Measurements from ENCODE around the gene PDILT.

The PDILT gene

DNA sequence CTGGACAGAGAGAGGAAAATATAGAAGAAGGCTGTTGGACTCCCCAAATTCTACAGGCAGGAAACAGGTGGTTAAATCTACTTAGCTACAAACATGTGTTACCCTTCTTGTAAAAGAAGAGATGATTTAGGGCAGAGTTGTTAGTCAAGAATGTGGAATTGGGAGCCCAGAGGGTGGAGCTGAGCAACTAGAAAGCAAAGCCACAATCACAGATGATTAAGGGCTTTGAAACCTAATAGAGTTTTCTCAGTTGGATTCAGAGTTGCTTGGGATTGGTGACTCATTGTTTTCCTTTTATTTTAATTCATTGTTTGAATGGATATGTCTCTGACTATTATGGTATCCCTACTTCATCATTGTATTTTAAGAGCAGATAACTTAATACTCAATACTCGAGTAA, 11.0 kb upstream of the PDILT start:
- Histone ChIP-seq H3K27ac (ENCODE audit: low read depth, low read length) (no peak overlapping the region), H2AFZ (ENCODE audit: low read depth, low read length, severe bottlenecking) (no peak overlapping the region), H4K20me1 (ENCODE audit: low read depth, low read length) (no peaks in the 10 kb centered on the region), H3K9me3 (ENCODE audit: insufficient read depth, low read length) (no peaks in the 10 kb centered on the region), H3K79me2 (ENCODE audit: insufficient read depth, low read length) (no peaks in the 10 kb centered on the region), H3K36me3 (ENCODE audit: low read length) (no peaks in the 10 kb centered on the region), H3K9me2 (replicated peaks; ENCODE audit: insufficient read depth, low read length) (no peaks in the 10 kb centered on the region), H3K4me3 (ENCODE audit: insufficient read depth, low read length, poor library complexity, severe bottlenecking) (no peak overlapping the region), H3K4me2 (ENCODE audit: low read depth, low read length, poor library complexity, severe bottlenecking) (no peak overlapping the region), H3K27me3 (ENCODE audit: low read length) (no peaks in the 10 kb centered on the region), H3K9ac (ENCODE audit: low read length) (no peak overlapping the region), H3F3A (ENCODE audit: insufficient read depth) (no peaks in the 10 kb centered on the region)
- TF ChIP-seq EZH2phosphoT487 (conservative IDR thresholded peaks at IDR 0.05; ENCODE audit: low read length): no peak
- TF ChIP-seq, protein P1, sequence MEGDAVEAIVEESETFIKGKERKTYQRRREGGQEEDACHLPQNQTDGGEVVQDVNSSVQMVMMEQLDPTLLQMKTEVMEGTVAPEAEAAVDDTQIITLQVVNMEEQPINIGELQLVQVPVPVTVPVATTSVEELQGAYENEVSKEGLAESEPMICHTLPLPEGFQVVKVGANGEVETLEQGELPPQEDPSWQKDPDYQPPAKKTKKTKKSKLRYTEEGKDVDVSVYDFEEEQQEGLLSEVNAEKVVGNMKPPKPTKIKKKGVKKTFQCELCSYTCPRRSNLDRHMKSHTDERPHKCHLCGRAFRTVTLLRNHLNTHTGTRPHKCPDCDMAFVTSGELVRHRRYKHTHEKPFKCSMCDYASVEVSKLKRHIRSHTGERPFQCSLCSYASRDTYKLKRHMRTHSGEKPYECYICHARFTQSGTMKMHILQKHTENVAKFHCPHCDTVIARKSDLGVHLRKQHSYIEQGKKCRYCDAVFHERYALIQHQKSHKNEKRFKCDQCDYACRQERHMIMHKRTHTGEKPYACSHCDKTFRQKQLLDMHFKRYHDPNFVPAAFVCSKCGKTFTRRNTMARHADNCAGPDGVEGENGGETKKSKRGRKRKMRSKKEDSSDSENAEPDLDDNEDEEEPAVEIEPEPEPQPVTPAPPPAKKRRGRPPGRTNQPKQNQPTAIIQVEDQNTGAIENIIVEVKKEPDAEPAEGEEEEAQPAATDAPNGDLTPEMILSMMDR (IDR thresholded peaks at IDR 0.05; ENCODE audit: insufficient read depth, low read length, poor library complexity, severe bottlenecking): no peak

- no peak overlapping the region for H2AFZ ChIP-seq (ENCODE audit: low read depth, low read length, severe bottlenecking)
- no peak for TF ChIP-seq EZH2phosphoT487 (conservative IDR thresholded peaks at IDR 0.05; ENCODE audit: low read length)
- TF ChIP-seq, protein P1 (IDR thresholded peaks at IDR 0.05; ENCODE audit: insufficient read depth, low read length, poor library complexity, severe bottlenecking): no peak
- H3K9ac ChIP-seq (ENCODE audit: low read length): no peak overlapping the region
- no peak overlapping the region for H3K4me3 ChIP-seq (ENCODE audit: insufficient read depth, low read length, poor library complexity, severe bottlenecking)
- no peaks in the 10 kb centered on the region for H3K36me3 ChIP-seq (ENCODE audit: low read length)
- no peaks in the 10 kb centered on the region for H3K9me2 ChIP-seq (replicated peaks; ENCODE audit: insufficient read depth, low read length)
- no peak overlapping the region for H3K4me2 ChIP-seq (ENCODE audit: low read depth, low read length, poor library complexity, severe bottlenecking)
- no peaks in the 10 kb centered on the region for H3K79me2 ChIP-seq (ENCODE audit: insufficient read depth, low read length)
- H3K9me3 ChIP-seq (ENCODE audit: insufficient read depth, low read length): no peaks in the 10 kb centered on the region
- H3F3A ChIP-seq (ENCODE audit: insufficient read depth): no peaks in the 10 kb centered on the region
- H3K27ac ChIP-seq (ENCODE audit: low read depth, low read length): no peak overlapping the region
- no peaks in the 10 kb centered on the region for H3K27me3 ChIP-seq (ENCODE audit: low read length)
- H4K20me1 ChIP-seq (ENCODE audit: low read depth, low read length): no peaks in the 10 kb centered on the region
These were observed 6.5 kb upstream of the PDILT start for GRCh38 chr16:20411055-20411454.

DNA sequence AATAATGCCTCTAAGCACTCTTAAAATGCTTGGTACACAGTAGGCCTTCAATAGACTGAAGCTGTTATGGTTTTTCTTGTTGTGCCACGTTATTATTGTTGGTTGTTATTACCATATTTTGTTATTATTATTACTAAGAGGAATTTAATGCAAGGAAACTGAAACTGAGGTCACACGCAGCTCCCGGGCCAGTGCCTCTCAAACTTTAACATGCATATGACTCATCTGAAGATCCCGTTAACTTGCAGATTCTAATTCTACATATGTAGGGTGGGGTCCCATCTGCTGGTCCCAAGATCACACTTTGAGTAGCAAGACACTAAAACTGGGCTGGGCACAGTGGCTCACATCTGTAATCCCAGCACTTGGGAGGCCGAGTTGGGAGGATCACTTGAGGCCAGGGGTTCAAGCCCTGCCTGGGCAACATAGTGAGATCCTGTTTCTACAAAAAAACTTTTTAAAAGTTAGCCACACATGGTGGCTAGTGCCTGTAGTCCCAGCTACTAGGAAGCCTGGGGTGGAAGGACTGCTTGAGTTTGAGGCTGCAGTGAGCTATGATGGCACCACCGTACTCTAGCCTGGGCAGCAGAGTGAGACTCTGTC, 5.7 kb upstream of the PDILT start:
- no peak overlapping the region for H3K27ac ChIP-seq (ENCODE audit: low read depth, low read length)

More for the DNA sequence above, 5.7 kb upstream of the PDILT start:
- Histone ChIP-seq H4K20me1 (ENCODE audit: low read depth, low read length) (no peaks in the 10 kb centered on the region), H3K27me3 (ENCODE audit: low read length) (no peaks in the 10 kb centered on the region), H3K9me3 (ENCODE audit: insufficient read depth, low read length) (no peaks in the 10 kb centered on the region), H2AFZ (ENCODE audit: low read depth, low read length, severe bottlenecking) (no peak overlapping the region), H3K79me2 (ENCODE audit: insufficient read depth, low read length) (no peaks in the 10 kb centered on the region), H3F3A (ENCODE audit: insufficient read depth) (no peaks in the 10 kb centered on the region), H3K36me3 (ENCODE audit: low read length) (no peaks in the 10 kb centered on the region), H3K4me3 (ENCODE audit: insufficient read depth, low read length, poor library complexity, severe bottlenecking) (no peak overlapping the region), H3K9me2 (replicated peaks; ENCODE audit: insufficient read depth, low read length) (no peaks in the 10 kb centered on the region), H3K4me2 (ENCODE audit: low read depth, low read length, poor library complexity, severe bottlenecking) (no peak overlapping the region), H3K9ac (ENCODE audit: low read length) (no peak overlapping the region)
- no peak for TF ChIP-seq EZH2phosphoT487 (conservative IDR thresholded peaks at IDR 0.05; ENCODE audit: low read length)
- TF ChIP-seq, protein P1 (IDR thresholded peaks at IDR 0.05; ENCODE audit: insufficient read depth, low read length, poor library complexity, severe bottlenecking): no peak

Data from SU-DHL-6 (cell line).